Measurements from ENCODE around the gene GLO1. TPM values are rescaled to one million over a fixed set of nuclear protein-coding genes. Genes with fewer than 3 reads are reported as not detected.

The GLO1 gene
- total and polyA plus RNA-seq, 9 of the 15 experiments (the other 6 are each of a cell fraction or from before 2014, with no cell fraction given) = 155 to 331 (median 203) TPM

DNA sequence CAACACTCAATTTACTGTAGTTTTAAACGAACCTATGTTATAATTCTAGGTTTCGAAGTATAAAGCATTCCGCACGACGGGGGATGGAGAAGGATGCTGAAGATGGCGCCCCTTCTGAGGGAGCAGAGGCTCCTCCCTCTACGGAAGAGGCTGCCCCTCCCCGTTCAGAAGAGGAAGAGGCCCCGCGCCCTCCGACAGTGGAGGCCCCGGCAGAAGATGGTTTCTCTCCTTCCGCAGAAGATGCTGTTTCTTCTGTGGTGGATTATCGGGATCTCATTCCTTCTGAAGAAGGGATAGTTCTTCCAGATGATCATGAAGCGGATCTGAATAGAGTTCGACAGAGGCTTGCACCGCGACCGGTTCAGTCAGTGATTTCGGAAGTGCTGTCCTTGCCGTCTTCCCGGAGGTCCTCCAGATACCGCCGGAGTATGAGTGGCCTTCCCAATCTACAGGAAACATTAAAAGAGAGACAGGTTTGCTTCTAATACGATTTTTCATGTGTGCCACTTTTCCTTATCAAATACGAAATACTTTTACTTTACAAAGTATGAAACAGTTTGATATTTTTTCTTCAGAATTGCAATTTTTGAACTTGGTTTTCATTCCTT lies 19.9 kb upstream of the GLO1 start (continued):
- TF ChIP-seq GATAD2A (IDR thresholded peaks at IDR 0.05) = no peak
- peak in 1 of 2 experiments; percentile 27; a peak in 2 of 4 replicates for TF ChIP-seq MNT (conservative IDR thresholded peaks at IDR 0.05)
- TF ChIP-seq DNMT1 (IDR thresholded peaks at IDR 0.05) = no peak
- no peak for TF ChIP-seq BRF1 (IDR thresholded peaks at IDR 0.05; ENCODE audit: borderline replicate concordance, extremely low read depth, insufficient read length)
- TF ChIP-seq, protein P1, sequence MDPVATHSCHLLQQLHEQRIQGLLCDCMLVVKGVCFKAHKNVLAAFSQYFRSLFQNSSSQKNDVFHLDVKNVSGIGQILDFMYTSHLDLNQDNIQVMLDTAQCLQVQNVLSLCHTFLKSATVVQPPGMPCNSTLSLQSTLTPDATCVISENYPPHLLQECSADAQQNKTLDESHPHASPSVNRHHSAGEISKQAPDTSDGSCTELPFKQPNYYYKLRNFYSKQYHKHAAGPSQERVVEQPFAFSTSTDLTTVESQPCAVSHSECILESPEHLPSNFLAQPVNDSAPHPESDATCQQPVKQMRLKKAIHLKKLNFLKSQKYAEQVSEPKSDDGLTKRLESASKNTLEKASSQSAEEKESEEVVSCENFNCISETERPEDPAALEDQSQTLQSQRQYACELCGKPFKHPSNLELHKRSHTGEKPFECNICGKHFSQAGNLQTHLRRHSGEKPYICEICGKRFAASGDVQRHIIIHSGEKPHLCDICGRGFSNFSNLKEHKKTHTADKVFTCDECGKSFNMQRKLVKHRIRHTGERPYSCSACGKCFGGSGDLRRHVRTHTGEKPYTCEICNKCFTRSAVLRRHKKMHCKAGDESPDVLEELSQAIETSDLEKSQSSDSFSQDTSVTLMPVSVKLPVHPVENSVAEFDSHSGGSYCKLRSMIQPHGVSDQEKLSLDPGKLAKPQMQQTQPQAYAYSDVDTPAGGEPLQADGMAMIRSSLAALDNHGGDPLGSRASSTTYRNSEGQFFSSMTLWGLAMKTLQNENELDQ (CRISPR knock-in tag; IDR thresholded peaks at IDR 0.05; ENCODE audit: borderline replicate concordance) = no peak
- 0 out of 2 replicates have a peak, but pooled peaks have one; percentile 50 for TF ChIP-seq SMARCA4 (IDR thresholded peaks at IDR 0.05)
- no peak for TF ChIP-seq ZNF75A (CRISPR knock-in tag; IDR thresholded peaks at IDR 0.05)
- no peak for TF ChIP-seq FOXP1 (CRISPR knock-in tag; IDR thresholded peaks at IDR 0.05)
- no peak for TF ChIP-seq HNRNPUL1 (IDR thresholded peaks at IDR 0.05; ENCODE audit: low read length)
- 0 out of 2 replicates have a peak, but pooled peaks have one; percentile 15 for TF ChIP-seq FOXK1 (CRISPR knock-in tag; IDR thresholded peaks at IDR 0.05; ENCODE audit: borderline replicate concordance)
- TF ChIP-seq ZNF780A (CRISPR knock-in tag; IDR thresholded peaks at IDR 0.05) = no peak
- TF ChIP-seq KLF1 (tag; IDR thresholded peaks at IDR 0.05) = no peak
- TF ChIP-seq SMC3 (conservative IDR thresholded peaks at IDR 0.05; ENCODE audit: insufficient read depth, low read depth, low read length) = no peak
- no peak for TF ChIP-seq ZNF41 (CRISPR knock-in tag; conservative IDR thresholded peaks at IDR 0.05)
- TF ChIP-seq HNRNPLL (IDR thresholded peaks at IDR 0.05; ENCODE audit: low read depth, low read length, poor library complexity, severe bottlenecking) = peak; percentile 51
- peak; percentile 76 for TF ChIP-seq POLR2G (IDR thresholded peaks at IDR 0.05; ENCODE audit: low read depth, low read length)
- TF ChIP-seq THRAP3 (IDR thresholded peaks at IDR 0.05; ENCODE audit: borderline replicate concordance) = no peak
- TF ChIP-seq ILK (tag; IDR thresholded peaks at IDR 0.05; ENCODE audit: borderline replicate concordance, low read depth) = no peak
- TF ChIP-seq TRIM28 (IDR thresholded peaks at IDR 0.05) = no peak; the same call in 1 of the 2 replicates
- TF ChIP-seq, protein P2, sequence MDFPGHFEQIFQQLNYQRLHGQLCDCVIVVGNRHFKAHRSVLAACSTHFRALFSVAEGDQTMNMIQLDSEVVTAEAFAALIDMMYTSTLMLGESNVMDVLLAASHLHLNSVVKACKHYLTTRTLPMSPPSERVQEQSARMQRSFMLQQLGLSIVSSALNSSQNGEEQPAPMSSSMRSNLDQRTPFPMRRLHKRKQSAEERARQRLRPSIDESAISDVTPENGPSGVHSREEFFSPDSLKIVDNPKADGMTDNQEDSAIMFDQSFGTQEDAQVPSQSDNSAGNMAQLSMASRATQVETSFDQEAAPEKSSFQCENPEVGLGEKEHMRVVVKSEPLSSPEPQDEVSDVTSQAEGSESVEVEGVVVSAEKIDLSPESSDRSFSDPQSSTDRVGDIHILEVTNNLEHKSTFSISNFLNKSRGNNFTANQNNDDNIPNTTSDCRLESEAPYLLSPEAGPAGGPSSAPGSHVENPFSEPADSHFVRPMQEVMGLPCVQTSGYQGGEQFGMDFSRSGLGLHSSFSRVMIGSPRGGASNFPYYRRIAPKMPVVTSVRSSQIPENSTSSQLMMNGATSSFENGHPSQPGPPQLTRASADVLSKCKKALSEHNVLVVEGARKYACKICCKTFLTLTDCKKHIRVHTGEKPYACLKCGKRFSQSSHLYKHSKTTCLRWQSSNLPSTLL (IDR thresholded peaks at IDR 0.05) = no peak
- no peak for TF ChIP-seq HMG20A (CRISPR knock-in tag; conservative IDR thresholded peaks at IDR 0.05)
- no peak for TF ChIP-seq KDM2B (CRISPR knock-in tag; IDR thresholded peaks at IDR 0.05)
- TF ChIP-seq GABPB1 (CRISPR knock-in tag; IDR thresholded peaks at IDR 0.05) = 0 out of 2 replicates have a peak, but pooled peaks have one; percentile 50
